Stimulated activated CD8-positive, alpha-beta memory T cell treated with anti-CD3 and anti-CD28 coated beads, Interleukin-12 subunit alpha, Interleukin-12 subunit beta, amount 100 ng/mL, for 4 hours (primary cell): ENCODE results near the gene MON1B.
"Not testable (repeated sequence)": the region's sequence is repeated elsewhere in the genome, so short reads cannot be mapped to it uniquely, and the experiment has no call there.

Experiments used
- DNase-seq: peaks from one replicate; pipeline ENCODE4 v3.0.0-alpha.2; 2020; ENCODE audit warnings: low read depth

MON1B gene

DNA sequence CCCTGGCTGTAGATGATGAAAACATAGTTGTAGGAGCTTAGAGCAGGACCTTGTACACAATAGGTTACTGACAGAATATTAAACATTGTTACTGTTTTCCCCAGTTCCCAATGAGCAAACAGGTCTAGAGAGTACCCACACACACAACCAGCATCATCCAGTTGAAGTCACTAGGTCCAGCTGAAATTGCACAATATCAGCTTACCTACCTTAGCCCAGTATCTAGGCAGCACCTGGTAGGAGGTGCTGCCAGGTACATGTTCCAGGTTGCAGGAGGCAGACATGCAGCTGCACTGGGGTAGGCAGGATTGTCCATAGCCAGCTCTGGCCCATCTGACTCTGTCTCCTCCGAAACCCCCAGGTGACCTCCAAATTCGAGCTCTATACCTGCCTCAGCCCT, 6.8 kb downstream of the MON1B start:
- no peak for DNase-seq

DNA sequence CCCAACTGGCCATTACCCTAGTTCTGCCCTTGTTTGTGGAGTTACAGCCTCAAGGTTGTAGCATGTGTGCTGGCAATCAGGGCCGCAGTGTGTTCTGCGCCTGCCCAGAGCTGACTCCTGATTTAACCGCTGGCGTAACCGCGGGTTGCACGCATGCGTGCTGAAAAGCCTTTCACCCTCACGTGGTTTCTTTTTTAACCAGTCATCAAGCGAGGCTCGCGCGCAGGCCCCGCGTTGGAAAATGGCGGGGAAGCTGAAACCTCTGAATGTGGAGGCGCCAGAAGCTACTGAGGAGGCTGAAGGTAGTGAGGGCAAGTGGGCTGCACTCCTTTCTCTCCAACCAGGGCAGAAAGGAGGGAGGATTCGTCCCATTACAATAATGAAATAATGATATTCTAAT, 8.2 kb downstream of the MON1B start, which contains the start of gene SYCE1L:
Gene SYCE1L (plus strand): TSS at position 198 of the 400 bp plus-strand sequence. CDS start 44 bp downstream, at position 242.
- no peak for DNase-seq

GRCh38 chr16:77206533-77206932, 15.5 kb downstream of the MON1B start:
- DNase-seq: no peak

- no peak for DNase-seq
Observed at GRCh38 chr16:77207030-77207429, 16.0 kb downstream of the MON1B start.

- DNase-seq: no peak
Observed at GRCh38 chr16:77208382-77208781, 17.4 kb downstream of the MON1B start.

DNA sequence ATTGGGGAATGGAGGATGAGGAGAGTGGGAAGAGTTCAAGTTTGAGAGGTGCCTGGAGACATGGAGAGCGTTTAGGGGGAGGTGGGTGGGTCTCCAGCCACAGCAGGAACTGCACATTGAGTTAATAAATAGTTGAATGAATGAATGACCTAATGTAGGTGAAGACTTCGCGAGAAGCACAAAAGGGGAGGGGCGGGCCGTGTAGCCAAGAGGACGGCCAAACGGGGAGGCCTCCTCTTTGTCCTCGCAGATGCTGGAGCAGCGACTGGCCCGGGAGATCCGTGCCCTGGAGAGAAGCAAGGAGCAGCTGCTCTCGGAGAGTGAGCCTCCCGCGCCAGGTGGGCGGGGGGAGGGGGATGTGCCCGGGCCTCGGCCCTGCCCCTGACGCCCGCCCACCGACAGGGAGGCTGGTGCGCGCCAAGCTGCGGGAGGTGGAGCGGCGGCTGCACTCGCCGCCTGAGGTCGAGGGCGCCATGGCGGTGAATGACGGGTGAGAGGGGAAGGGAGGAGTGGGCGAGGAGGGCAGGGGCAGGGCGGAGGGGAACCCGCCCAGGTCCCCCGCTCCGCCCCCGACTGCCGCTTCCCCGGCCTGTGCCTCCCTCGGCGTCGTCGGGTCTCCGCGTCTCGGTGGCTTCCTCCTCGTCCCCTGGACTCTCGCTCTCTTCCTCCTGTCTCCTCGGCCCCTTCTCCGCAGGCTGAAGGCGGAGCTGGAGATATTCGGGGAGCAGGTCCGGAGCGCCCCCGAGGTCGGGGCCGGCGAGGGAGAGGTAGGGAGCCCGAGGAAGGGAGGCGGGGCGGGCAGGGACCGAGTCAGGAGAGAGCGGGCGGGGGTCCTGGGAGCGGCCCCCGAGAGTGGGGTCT, 21.1 kb downstream of the MON1B start:
- peak; percentile 67 for DNase-seq

- DNase-seq: peak; percentile 47
Observed at GRCh38 chr16:77212741-77213541, 22.0 kb downstream of the MON1B start.

DNA sequence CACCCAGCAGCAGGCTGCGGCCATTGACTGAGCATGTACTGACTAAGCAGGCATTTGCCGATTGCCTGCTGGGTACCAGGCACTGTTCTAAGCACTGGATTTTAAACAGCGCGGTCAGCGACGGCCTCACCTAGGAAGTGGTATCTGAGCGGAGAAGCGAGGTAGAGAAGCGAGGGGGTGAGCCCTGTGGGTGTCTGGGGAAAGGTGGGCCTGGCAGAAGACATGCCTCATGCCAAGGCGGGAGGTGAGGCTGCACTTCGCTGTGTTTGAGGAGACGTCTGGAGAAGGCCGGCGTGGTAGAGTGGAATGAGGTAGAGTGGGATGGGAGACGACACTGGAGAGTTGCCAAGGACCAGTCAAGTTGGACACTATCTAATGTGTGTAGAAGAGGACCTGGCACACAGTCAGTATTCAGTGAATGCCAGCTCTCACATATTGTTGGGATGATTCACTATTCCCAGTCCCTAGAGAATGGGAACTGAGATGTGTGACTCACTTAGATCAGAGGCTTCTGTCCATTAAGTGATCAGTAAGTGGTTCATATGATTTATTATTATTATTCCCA, 22.6 kb downstream of the MON1B start:
- DNase-seq: no peak

DNA sequence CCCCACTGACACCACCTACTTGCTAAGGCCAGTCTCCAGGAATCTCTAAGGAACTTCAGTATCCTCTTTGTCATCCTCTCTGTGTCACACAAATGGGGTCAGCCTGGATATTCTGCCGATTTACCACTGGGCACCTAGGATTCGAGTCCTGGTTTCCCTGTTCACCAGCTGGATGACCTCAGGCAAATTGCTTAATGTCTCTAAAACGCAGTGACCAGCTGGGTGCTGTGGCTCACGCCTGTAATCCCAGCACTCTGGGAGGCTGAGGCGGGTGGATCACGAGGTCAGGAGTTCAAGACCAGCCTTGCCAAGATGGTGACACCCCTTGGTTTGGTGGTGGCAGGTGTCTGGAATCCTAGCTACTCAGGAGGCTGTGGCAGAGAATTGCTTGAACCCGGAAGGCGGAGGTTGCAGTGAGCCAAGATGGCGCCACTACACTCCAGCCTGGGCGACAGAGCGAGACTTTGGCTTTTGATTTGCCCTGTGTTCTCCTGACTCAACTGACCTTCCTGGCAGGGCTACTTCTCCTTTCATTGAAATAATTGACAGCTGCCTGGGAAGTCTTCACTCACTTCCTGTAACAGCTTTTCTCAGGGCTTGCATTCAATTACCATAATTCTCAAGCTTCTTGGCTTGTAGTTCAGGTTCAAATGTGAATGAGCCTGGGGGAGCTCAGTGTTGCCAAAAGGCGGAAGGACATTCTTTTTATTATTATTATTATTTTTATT, 23.6 kb downstream of the MON1B start:
- DNase-seq: no peak

GRCh38 chr16:77219437-77219836, 28.4 kb downstream of the MON1B start:
- DNase-seq: no peak

DNA sequence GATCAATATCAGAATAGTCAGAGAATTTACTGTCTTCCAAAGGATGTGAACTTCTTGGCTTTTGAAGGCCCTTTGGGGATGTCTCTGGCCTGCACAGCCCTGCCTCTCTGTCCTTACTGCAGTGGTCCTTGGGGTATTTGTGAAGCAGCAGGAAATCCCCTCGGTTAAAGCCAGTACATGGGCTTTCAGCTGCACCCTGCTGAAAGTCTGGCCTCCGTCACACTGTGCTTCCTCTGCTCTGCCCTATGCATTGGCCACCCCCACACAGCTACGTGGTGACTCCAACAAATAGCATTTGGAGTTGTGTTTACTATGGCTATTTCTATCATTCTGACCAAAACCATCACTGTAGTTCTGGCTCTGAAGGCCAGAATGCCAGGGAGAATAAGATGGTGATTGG, 29.4 kb downstream of the MON1B start:
- no peak for DNase-seq

GRCh38 chr16:77221482-77221881, 30.5 kb downstream of the MON1B start:
- no peak for DNase-seq

- no peak for DNase-seq
Observed at GRCh38 chr16:77223184-77223583, 32.2 kb downstream of the MON1B start.

GRCh38 chr16:77225182-77225581, 34.2 kb downstream of the MON1B start:
- DNase-seq: no peak

- DNase-seq: no peak
Observed at GRCh38 chr16:77227745-77228144, 36.8 kb downstream of the MON1B start.

DNA sequence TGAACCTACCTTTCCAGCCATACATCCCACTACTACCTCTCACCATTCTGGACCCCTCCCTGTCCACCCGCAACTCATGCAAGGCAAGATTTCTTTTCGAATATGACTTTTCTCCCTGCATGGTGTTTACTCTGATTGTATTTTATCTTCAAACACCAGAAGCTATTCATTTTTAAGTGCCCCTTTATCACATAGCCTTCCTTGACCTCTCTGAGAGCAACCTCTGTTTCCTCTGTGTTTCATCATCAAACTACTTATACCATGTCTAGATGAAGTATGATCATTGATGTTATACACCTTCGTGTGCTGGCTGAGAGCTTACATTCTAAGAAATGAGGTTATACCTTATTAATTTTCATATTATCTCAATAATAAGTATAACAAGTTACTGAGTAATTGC, 40.1 kb downstream of the MON1B start:
- no peak for DNase-seq

DNA sequence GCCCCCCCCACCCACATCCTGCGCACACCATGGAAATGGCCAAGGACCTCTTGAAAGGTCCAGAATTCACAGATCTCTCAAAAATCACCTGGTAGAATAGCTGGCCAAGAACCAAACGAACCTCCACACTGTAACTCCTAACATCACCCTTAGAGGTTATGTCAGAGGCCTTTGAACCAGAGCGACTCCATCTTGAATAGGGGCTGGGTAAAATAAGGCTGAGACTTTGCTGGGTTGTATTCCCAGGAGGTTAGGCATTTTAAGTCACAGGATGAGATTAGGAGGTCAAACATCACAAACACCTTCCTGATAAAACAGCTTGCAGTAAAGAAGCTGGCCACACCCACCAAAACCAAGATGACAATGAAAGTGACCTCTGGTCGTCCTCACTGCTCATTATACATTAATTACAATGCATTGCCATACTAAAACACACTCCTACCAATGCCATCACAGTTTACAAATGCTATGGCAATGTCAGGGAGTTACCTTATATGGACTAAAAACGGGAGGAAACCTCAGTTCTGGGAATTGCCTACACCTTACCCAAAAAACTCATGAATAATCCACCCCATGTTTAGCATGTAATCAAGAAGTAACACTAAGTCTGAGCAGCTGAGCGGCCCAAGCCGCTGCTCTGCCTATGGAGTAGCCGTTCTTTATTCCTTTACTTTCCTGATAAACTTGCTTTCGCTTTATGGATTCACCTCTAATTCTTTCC, 43.0 kb downstream of the MON1B start:
- DNase-seq: no peak

DNA sequence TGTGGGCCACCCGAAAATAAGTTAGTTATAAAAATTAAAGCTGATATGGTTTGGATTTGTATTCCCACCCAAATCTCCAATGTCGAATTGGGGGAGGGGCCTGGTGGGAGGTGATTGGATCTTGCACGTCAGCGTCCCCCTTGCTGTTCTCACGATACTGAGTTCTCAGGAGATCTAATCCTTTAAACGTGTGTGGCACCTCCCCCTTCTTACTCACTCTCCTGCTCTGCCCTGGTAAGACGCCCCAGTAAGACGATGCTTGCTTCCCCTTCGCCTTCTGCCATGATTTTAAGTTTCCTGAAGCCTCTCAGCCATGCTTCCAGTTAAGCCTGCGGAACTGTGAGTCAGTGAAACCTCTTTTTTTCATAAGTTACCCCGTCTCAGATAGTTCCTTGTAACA, 43.6 kb downstream of the MON1B start:
- DNase-seq: no peak

DNA sequence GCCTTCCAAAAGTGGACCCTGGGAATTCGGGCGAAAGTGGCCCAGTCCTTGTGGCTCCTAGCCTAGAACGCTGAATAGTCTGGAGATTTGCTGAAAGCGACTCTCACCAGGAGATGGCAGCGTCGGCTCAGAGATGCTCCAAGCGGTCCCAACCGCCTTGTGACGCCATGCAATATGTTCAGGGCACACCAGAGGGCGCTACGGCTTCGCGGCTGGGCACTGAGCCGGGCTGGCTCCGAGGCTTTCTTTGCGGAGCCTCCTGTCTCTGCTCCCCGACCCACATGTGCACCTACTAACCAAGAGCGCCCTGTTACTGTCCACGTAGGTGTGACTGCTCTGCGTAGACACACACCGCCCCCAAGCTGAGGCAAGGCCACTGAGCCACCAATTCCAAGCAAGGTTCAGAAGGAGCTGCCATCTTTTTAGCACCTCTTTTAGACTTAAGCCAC, 45.1 kb downstream of the MON1B start:
- peak; percentile 68 for DNase-seq

DNA sequence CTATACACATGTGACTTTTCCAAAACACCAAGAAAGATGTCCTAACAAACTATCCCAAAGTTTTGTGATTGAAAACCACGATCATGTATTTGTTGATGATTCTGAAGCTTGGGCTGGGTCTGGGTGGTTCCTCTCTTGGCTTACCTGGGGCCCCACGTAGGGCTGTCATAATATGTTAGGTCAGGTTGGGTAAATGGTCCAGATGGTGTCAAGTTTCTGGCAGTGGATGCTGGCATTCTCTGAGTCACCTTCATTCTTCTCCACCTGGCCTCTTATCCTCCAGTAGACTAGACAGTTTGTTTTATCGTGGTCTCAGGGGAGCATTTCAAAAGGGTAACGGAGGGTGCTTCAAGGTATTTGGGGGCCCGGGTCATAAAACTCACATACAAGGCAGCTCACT, 47.6 kb downstream of the MON1B start:
- DNase-seq: no peak

DNA sequence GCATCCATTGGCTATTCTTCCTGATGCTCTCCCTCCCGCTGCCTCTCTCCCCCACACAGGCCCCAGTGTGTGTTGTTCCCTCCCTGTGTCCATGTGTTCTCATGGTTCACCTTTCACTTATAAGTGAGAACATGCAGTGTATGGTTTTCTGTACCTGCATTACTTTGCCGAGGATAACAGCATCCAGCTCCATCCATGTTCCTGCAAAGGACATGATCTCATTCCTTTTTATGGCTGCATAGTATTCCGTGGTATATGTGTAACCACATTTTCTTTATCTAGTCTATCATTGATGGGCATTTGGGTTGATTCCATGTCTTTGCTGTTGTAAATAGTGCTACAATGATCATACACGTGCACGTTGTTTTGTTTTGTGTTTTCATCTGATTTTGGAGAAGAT, 51.5 kb downstream of the MON1B start:
- DNase-seq: not testable (repeated sequence)
